ENCODE measurements around the gene KLHL6. TPM values are rescaled to one million over a fixed set of nuclear protein-coding genes. Genes with fewer than 3 reads are reported as not detected.

Gene KLHL6
- total RNA-seq, 1 donor from 2014 or later: 0.11 TPM

DNA sequence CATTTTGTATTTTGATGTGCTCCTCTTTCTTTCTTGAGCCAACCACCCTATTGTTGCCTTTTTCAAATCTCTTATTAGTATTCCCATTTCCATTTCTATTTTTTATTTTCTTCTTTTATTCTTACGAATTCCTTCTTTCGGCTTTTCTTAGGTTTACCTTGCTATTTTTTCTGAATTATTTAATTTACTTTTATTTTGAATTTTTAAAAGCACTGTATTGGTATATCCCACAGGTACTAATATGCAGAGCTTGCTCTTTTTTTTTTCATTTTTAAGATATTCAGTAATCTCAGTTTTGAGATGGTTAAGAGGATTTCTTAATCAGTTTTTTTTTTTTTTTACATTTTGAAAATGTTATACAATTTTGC lies 108.7 kb downstream of the KLHL6 start:
- H3K27ac ChIP-seq (ENCODE audit: low read depth, low read length): no peak overlapping the region
- FAIRE-seq: no peak
- TF ChIP-seq EZH2 (IDR thresholded peaks at IDR 0.05; ENCODE audit: insufficient read depth, low read length): no peak
- TF ChIP-seq CTCF (IDR thresholded peaks at IDR 0.05; ENCODE audit: insufficient read depth, low read depth, low read length): no peak

GRCh38 chr3:183444748-183445147 lies 110.8 kb downstream of the KLHL6 start:
- Mint-ChIP-seq H3K36me3 (ENCODE audit: low read depth, unreplicated experiment) (no peaks in the 10 kb centered on the region), H3K4me3 (ENCODE audit: unreplicated experiment) (no peak overlapping the region), H3K9me3 (ENCODE audit: unreplicated experiment) (peaks cover 20% of the 10 kb centered on the region), H3K4me1 (ENCODE audit: low read depth, unreplicated experiment) (peaks cover 7% of the 10 kb centered on the region), H3K27me3 (ENCODE audit: low read depth, unreplicated experiment) (no peaks in the 10 kb centered on the region), H3K27ac (ENCODE audit: unreplicated experiment) (no peak overlapping the region)
- Histone ChIP-seq H3K4me3 (ENCODE audit: insufficient read depth, low read depth, low read length) (no peak overlapping the region), H3K9me3 (ENCODE audit: insufficient read depth, low read depth, low read length) (peaks cover 8% of the 10 kb centered on the region), H2AFZ (ENCODE audit: low read depth, low read length) (no peak overlapping the region), H3K36me3 (ENCODE audit: insufficient read depth, low read length) (no peaks in the 10 kb centered on the region), H4K20me1 (ENCODE audit: insufficient read depth, low read length) (no peaks in the 10 kb centered on the region), H3K4me2 (ENCODE audit: low read length) (no peak overlapping the region), H3K27ac (ENCODE audit: low read depth, low read length) (no peak overlapping the region), H3K4me1 (ENCODE audit: insufficient read depth, low read length) (peaks cover 11% of the 10 kb centered on the region), H3K27me3 (ENCODE audit: insufficient read depth, low read length) (no peaks in the 10 kb centered on the region), H3K79me2 (ENCODE audit: insufficient read depth, low read length) (peaks cover 4% of the 10 kb centered on the region), H3K9ac (ENCODE audit: low read length) (no peak overlapping the region)
- no peak for TF ChIP-seq CTCF (IDR thresholded peaks at IDR 0.05; ENCODE audit: insufficient read depth, low read depth, low read length)
- TF ChIP-seq EZH2 (IDR thresholded peaks at IDR 0.05; ENCODE audit: insufficient read depth, low read length): no peak
- DNase-seq (ENCODE audit: low read depth) (no peak), FAIRE-seq (no peak)

More for the DNA sequence above, 108.7 kb downstream of the KLHL6 start:
- H3K9me3 Mint-ChIP-seq (ENCODE audit: unreplicated experiment): peaks cover 14% of the 10 kb centered on the region
- Histone ChIP-seq H3K27me3 (ENCODE audit: insufficient read depth, low read length) (no peaks in the 10 kb centered on the region), H3K79me2 (ENCODE audit: insufficient read depth, low read length) (peaks cover 4% of the 10 kb centered on the region), H3K9me3 (ENCODE audit: insufficient read depth, low read depth, low read length) (peaks cover 8% of the 10 kb centered on the region), H3K4me3 (ENCODE audit: insufficient read depth, low read depth, low read length) (peak overlapping the region; percentile 81), H3K9ac (ENCODE audit: low read length) (peak overlapping the region; percentile 84), H2AFZ (ENCODE audit: low read depth, low read length) (peak overlapping the region; percentile 99), H3K36me3 (ENCODE audit: insufficient read depth, low read length) (no peaks in the 10 kb centered on the region), H3K4me2 (ENCODE audit: low read length) (peak overlapping the region; percentile 91), H3K4me1 (ENCODE audit: insufficient read depth, low read length) (peaks cover 11% of the 10 kb centered on the region), H4K20me1 (ENCODE audit: insufficient read depth, low read length) (no peaks in the 10 kb centered on the region)
- H3K27ac Mint-ChIP-seq (ENCODE audit: unreplicated experiment): peak overlapping the region; percentile 77
- DNase-seq (ENCODE audit: low read depth): no peak
- H3K36me3 Mint-ChIP-seq (ENCODE audit: low read depth, unreplicated experiment): no peaks in the 10 kb centered on the region
- peaks cover 11% of the 10 kb centered on the region for H3K4me1 Mint-ChIP-seq (ENCODE audit: low read depth, unreplicated experiment)
- H3K4me3 Mint-ChIP-seq (ENCODE audit: unreplicated experiment): peak overlapping the region; percentile 99
- H3K27me3 Mint-ChIP-seq (ENCODE audit: low read depth, unreplicated experiment): no peaks in the 10 kb centered on the region

All from astrocyte (in vitro differentiated cells and primary cell).